ENCODE measurements around the gene MVB12A.

The MVB12A gene

GRCh38 chr19:17394891-17395415 lies 24.9 kb upstream of the MVB12A start:
- peak; percentile 84 for TF ChIP-seq CTCF (IDR thresholded peaks at IDR 0.05; ENCODE audit: low read depth, low read length)
- DNase-seq (ENCODE audit: low read depth in 2 of 2): peak; percentile 60 to 79
- H3K4me3 ChIP-seq (replicated peaks in 1 of 2; ENCODE audit: low read depth in 2 of 2, low read length in 2 of 2): no peak overlapping the region

- H3K4me3 ChIP-seq (replicated peaks in 1 of 2; ENCODE audit: low read depth in 2 of 2, low read length in 2 of 2): no peak overlapping the region
- no peak for TF ChIP-seq CTCF (IDR thresholded peaks at IDR 0.05; ENCODE audit: low read depth, low read length)
- DNase-seq (ENCODE audit: low read depth in 2 of 2): no peak
These were observed 20.8 kb upstream of the MVB12A start for GRCh38 chr19:17398902-17399527.

- no peak for TF ChIP-seq CTCF (IDR thresholded peaks at IDR 0.05; ENCODE audit: low read depth, low read length)
- DNase-seq (ENCODE audit: low read depth in 2 of 2): no peak
- H3K4me3 ChIP-seq (replicated peaks in 1 of 2; ENCODE audit: low read depth in 2 of 2, low read length in 2 of 2): no peak overlapping the region
These were observed 18.2 kb upstream of the MVB12A start for GRCh38 chr19:17401628-17402027.

GRCh38 chr19:17402982-17403855 lies 16.6 kb upstream of the MVB12A start:
- H3K4me3 ChIP-seq (replicated peaks in 1 of 2; ENCODE audit: low read depth in 2 of 2, low read length in 2 of 2): peak overlapping the region in 1 of 2 donors; percentile 23
- DNase-seq (ENCODE audit: low read depth in 2 of 2): no peak
- no peak for TF ChIP-seq CTCF (IDR thresholded peaks at IDR 0.05; ENCODE audit: low read depth, low read length)

GRCh38 chr19:17404015-17404414 lies 15.8 kb upstream of the MVB12A start:
- no peak for DNase-seq (ENCODE audit: low read depth in 2 of 2)
- TF ChIP-seq CTCF (IDR thresholded peaks at IDR 0.05; ENCODE audit: low read depth, low read length): no peak
- no peak overlapping the region for H3K4me3 ChIP-seq (replicated peaks in 1 of 2; ENCODE audit: low read depth in 2 of 2, low read length in 2 of 2)

GRCh38 chr19:17404621-17405249 lies 15.1 kb upstream of the MVB12A start:
- TF ChIP-seq CTCF (IDR thresholded peaks at IDR 0.05; ENCODE audit: low read depth, low read length): no peak
- H3K4me3 ChIP-seq (replicated peaks in 1 of 2; ENCODE audit: low read depth in 2 of 2, low read length in 2 of 2): peak overlapping the region in 1 of 2 donors; percentile 34
- DNase-seq (ENCODE audit: low read depth in 2 of 2): no peak
